GM10266 (cell line): ENCODE results near the gene ATG16L2.

Experiments
- DNase-seq: peaks from one replicate; pipeline ENCODE4 v3.0.0; 2012; ENCODE audit errors: extremely low spot score
- TF ChIP-seq, protein P1 (sequence below): IDR thresholded peaks from 2 replicates; pipeline ENCODE4 v1.5.1; 2012; ENCODE audit warnings: mild to moderate bottlenecking, low read depth; ENCODE audit not compliant: control insufficient read depth, insufficient read depth; ENCODE audit errors: missing control alignments

Gene ATG16L2

DNA sequence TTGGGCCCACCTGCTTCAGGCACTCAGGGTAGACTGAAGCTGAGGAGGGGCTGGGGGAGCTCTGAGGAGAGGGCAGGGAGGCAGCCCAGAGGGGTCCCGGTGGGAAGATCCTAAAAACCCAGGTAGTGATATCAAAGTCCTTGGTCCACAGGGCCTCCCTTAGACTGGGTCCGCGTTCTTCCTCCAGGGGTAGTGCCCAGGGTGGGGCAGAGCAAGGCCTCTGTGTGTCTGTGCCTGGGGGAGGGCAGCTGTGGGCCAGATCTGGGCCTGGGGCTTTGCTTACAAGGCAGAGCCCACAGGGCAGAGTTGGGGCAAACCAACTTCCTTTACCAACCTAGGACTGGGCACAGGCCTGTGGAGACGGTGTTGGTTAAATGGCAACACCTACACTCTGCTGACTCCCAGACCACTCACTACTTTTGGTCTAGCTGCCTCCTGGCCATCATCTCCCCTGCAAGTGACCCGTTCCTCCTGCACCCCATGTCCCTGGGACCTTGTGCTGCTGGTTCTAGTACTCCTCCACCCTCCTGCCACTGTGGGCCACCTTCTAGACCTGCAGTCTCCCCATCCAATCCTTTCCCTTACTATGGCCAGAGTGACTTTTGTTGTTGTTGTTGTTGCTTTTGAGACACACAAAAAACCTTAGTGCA, 15.8 kb downstream of the ATG16L2 start:
- TF ChIP-seq, protein P1, sequence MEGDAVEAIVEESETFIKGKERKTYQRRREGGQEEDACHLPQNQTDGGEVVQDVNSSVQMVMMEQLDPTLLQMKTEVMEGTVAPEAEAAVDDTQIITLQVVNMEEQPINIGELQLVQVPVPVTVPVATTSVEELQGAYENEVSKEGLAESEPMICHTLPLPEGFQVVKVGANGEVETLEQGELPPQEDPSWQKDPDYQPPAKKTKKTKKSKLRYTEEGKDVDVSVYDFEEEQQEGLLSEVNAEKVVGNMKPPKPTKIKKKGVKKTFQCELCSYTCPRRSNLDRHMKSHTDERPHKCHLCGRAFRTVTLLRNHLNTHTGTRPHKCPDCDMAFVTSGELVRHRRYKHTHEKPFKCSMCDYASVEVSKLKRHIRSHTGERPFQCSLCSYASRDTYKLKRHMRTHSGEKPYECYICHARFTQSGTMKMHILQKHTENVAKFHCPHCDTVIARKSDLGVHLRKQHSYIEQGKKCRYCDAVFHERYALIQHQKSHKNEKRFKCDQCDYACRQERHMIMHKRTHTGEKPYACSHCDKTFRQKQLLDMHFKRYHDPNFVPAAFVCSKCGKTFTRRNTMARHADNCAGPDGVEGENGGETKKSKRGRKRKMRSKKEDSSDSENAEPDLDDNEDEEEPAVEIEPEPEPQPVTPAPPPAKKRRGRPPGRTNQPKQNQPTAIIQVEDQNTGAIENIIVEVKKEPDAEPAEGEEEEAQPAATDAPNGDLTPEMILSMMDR: no peak
- DNase-seq: no peak

DNA sequence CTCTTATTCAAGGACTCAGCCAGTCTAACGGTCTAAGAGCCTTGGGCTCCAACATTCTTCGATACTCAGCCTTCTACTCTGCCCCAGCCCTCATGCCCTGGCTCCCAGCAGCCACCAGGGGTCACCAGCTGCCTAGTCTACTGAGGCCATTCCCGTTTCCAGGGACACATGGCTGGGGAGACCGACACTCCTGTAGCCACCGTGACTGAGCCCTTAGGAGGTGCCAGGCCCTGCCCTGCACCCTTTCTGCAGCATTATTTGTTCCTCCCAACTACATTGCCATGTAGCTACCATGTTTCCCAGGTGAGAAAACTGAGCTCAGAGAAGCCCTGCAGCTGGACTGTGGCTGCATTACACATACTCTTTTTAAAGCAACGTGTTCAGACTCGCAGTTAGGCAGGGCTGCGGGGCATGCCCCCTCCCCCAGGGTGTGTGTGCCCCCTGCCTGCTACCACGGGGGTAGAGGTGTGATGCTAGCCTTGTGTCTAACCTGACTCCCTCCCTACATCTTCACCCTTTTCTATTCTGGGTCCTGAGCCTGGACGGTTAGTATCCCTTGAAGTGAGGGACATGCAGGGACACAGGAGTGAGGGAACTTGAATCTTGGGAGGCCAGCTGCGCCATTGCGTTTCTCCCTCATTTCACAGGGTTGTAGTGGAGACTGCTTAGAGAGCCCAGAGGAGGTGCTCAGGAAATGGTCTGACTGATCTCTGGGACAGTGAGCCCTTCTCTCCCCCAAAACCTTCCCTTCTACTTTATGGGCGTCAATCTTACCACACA, 17.5 kb downstream of the ATG16L2 start:
- TF ChIP-seq, protein P1: peak; percentile 82
- DNase-seq: peak; percentile 55

DNA sequence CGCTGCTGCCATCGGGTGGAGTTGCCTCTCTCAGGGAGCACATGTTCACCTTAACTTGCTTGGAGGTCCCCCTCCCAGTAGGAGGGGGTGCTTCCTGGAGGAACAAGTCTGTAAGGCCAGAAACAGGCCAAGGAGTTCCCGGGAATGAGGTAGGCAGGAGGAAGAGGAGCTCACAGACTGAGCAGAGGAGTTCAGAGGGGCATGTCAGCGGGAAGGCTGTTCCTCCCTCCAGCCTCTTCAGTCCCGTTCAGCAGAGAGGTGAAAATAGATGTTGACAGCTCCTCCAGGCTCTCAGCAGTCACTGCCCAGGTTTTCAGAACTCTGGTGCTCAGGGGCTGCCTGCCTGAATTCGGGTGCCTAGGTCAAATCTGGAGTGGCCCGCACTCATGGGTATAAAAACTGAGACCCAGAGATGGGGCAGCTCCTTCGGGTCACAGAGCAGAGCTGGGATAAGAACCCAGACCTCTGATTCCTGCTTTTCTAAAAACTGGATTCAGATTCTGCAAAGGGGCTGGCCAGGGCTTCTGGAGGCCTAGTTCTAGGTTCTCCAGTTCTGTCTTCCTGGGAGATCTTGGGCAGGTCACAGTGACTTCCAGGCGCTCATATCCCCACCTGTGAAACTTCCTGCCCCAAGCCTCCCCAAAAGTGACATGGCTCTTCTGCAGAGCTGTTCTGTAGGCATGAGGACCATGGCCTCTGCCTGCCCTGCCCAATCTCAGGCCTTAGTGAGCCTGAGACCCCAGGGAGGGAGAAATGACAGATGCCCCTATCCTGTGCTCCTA, 18.3 kb downstream of the ATG16L2 start:
- no peak for DNase-seq
- TF ChIP-seq, protein P1: no peak

DNA sequence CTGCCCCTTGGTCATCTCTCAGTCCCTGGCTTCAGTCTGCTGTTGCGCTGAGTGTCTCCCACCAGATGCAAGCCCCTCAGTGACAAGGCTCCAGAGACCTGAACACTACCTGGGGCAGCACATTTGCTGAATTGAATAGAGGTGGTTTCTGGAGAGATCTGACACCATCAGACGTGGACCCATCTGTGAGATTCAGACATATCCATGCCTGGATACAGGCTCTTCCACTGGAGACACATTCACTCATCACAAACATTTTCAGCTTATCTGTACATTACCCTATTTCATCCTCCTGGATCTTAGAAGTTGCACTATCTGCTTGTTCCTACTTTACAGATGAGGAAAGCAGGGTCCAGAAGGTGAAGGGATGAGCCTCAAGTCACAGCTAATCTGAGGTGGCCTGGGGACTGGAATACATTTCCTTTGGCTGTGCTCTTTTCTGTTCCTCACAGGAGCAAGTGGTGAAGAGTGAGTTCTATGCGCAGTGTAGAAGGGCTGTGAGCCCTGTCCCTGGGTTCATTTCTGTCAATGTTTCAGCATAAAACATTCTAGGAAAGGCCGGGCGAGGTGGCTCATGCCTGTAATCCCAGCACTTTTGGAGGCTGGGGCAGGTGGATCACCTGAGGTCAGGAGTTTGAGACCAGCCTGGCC, 19.0 kb downstream of the ATG16L2 start:
- no peak for DNase-seq
- TF ChIP-seq, protein P1: no peak

DNA sequence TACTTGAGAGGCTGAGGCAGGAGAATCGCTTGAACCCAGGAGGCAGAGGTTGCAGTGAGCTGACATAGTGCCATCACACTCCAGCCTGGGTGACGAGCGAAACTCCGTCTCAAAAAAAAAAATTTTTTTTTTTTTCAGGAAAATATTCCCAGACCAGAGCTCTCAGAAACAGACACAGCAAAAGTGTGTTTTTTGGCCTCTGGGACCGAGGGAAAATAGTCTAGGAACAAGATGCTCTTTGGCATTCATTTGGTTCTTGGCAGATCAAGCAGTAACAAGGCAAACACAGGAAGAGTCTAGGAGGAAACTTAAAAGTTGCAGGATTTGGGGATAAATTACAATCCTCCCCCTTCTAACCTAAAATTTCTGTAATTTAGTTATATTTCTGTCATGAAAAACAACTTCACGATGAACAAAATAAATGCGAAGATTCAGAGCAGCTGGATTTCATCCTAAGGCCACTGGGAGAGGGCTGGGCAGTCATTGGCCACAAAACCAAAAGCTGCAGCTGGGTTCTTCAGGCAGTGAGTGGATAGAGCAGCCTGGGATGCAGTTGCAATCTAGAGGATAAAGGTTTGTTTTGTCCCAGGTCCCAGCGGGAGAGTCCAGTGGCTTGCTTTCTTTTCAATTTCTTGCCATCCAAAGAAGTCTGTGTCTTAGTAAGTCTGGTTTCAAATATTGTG, 19.7 kb downstream of the ATG16L2 start:
- DNase-seq: no peak
- TF ChIP-seq, protein P1: no peak

DNA sequence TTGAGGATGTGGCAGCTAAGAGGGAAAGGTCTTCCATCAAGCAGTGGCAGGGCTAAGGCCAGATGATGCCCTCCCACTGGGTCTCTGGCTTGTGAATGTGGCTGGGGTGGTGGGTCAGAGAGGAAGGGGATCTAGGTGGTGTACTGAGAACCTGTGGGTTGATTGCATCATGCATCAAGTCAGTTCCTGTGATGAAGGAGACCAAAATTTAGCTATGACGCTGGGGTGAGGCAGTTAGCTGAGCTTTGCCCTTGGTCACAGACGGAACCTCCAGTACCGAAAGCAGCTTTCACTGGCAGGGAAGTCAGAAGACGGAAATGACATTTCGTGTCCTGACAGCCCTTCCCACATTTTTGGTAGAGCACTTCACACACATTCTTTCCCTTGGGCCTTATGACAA, 20.7 kb downstream of the ATG16L2 start:
- no peak for DNase-seq
- TF ChIP-seq, protein P1: no peak
